Activated naive CD4-positive, alpha-beta T cell treated with anti-CD3 and anti-CD28 coated beads for 36 hours (primary cell): Measurements from ENCODE around the gene TUBGCP3. TPM values are rescaled to one million over a fixed set of nuclear protein-coding genes. Genes with fewer than 3 reads are reported as not detected.

Experiments
- CTCF ChIA-PET: fragments of 350-600 bp; sonication (Branson Sonifier 250); formaldehyde crosslinking; loops from one replicate; lab custom pipeline; 2021; ENCODE audit warnings: antibody characterized with exemption; lab: Charles Lee
- DNase-seq: peaks from one replicate; pipeline ENCODE4 v3.0.0-alpha.2; 2020
- H3K27ac Mint-ChIP-seq: one replicate; pipeline ENCODE4 v1.8.0; 2021; ENCODE audit warnings: mild to moderate bottlenecking, mixed read lengths
- H3K27me3 Mint-ChIP-seq: one replicate; pipeline ENCODE4 v1.8.0; 2021; ENCODE audit warnings: low read depth, mixed read lengths
- H3K36me3 Mint-ChIP-seq: one replicate; pipeline ENCODE4 v1.8.0; 2021; ENCODE audit warnings: low read depth, mixed read lengths
- H3K4me1 Mint-ChIP-seq: one replicate; pipeline ENCODE4 v1.8.0; 2021; ENCODE audit warnings: low read depth, mixed read lengths
- H3K4me3 Mint-ChIP-seq: one replicate; pipeline ENCODE4 v1.8.0; 2021; ENCODE audit warnings: mild to moderate bottlenecking, moderate library complexity, mixed read lengths
- H3K9me3 Mint-ChIP-seq: one replicate; pipeline ENCODE4 v1.8.0; 2021; ENCODE audit warnings: mixed read lengths
- intact Hi-C: fragments of 100-400 bp; cut with micrococcal nuclease; formaldehyde crosslinking; loops from one replicate; pipeline ENCODE4 v1.15.1; 2023
- total RNA-seq, 2 experiments: library from RNA; stranded (reverse); gene quantifications; one replicate each; pipeline ENCODE4 v1.2.3, GENCODE V29; 2021

The TUBGCP3 gene
- total RNA-seq, 2 experiments from 2014 or later: 87.5 to 88.3 TPM

DNA sequence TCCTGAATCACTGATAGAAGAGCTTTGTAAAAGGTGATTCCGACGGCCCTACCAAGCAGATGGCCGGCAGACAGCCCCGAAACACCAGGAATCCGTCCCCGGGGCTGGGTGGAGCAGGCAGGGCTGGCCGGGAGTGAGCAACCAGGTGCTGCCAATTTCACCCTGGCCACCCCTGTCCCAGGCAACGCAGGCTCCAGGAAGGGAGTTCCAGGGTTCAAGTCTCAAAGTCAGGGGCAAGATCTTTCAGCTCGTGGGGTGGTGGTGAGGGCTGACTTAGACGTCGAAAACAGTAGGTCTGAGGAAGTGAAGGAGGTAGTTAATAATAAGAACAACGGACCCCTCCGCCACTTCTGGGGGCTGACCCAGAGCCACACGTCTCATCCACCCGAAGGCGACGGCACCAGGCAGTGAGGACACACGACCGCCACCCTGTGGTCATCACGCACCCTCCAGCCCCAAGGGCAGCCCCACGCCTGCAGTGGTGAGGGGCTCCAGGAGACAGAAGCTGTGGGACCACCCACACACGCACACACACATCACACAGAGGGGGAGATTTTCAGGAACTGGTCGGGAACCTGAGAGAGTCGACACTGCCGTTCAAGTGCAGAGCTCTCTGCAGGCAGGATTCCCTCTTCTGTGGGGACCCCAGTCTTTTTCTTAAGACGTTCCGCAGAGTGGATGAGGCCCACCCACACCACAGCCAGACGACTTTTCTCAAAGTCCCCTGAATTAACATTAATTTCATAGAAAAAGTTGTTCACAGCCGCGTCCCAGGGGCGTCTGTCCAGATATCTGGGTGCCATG, 144.6 kb downstream of the TUBGCP3 start:
- Mint-ChIP-seq H3K4me3 (no peak overlapping the region), H3K27me3 (peaks cover 18% of the 10 kb centered on the region), H3K36me3 (no peaks in the 10 kb centered on the region), H3K27ac (no peak overlapping the region), H3K9me3 (peaks cover 1% of the 10 kb centered on the region), H3K4me1 (no peaks in the 10 kb centered on the region)
- DNase-seq: peak; percentile 30
- intact Hi-C loops: no loop called here
- CTCF ChIA-PET: interaction anchor here (0.8 to 3.1 kb wide), 8 partner anchors 11 to 1988 kb away, joined by 3 to 8 read pairs (median 4); no protein-coding TSS in a partner anchor

GRCh38 chr13:112442483-112443090, 145.4 kb downstream of the TUBGCP3 start:
- Mint-ChIP-seq H3K4me3 (no peak overlapping the region), H3K4me1 (no peaks in the 10 kb centered on the region), H3K27ac (no peak overlapping the region), H3K27me3 (peaks cover 19% of the 10 kb centered on the region), H3K36me3 (no peaks in the 10 kb centered on the region), H3K9me3 (peaks cover 5% of the 10 kb centered on the region)
- intact Hi-C loops: no loop called here
- DNase-seq: no peak
- CTCF ChIA-PET: interaction anchor here (0.7 to 3.1 kb wide), 7 partner anchors 12 to 1015 kb away, joined by 3 to 8 read pairs (median 5); no protein-coding TSS in a partner anchor

DNA sequence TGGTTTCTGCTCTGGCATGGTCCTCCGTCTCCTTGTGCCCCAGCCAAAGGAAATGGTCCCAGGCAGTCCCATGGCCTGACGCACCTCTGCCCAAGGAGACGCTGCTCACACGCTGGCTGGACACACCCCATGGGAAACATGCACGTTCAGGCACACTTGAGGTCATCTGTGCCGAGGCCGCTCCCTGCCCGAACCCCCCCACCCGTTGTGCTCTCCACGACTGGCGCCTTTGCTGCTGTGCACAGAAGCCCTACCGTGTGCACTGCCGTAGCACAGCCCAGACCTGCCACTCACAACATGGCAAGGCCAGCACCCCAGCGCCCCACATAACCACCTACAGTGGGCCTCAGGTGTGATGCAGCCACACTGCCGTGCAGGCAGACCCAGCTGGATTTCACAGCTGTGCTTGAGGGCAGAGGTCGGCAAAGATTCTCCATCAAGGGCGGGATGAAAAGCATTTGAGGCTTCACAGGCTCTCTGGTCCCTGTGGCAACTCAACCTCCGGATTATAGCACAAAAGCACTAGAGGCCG, 146.1 kb downstream of the TUBGCP3 start:
- H3K27me3 Mint-ChIP-seq: peaks cover 19% of the 10 kb centered on the region
- H3K4me3 Mint-ChIP-seq: no peak overlapping the region
- no peak for DNase-seq
- no peak overlapping the region for H3K27ac Mint-ChIP-seq
- H3K36me3 Mint-ChIP-seq: no peaks in the 10 kb centered on the region
- intact Hi-C loops: no loop called here
- CTCF ChIA-PET: interaction anchor here (3.1 kb wide), 1 partner anchor 966 kb away, joined by 8 read pairs; no protein-coding TSS in a partner anchor
- H3K4me1 Mint-ChIP-seq: no peaks in the 10 kb centered on the region
- peaks cover 5% of the 10 kb centered on the region for H3K9me3 Mint-ChIP-seq

GRCh38 chr13:112441226-112441625, 146.7 kb downstream of the TUBGCP3 start:
- intact Hi-C loops: no loop called here
- peaks cover 5% of the 10 kb centered on the region for H3K9me3 Mint-ChIP-seq
- no peak for DNase-seq
- no peaks in the 10 kb centered on the region for H3K4me1 Mint-ChIP-seq
- H3K4me3 Mint-ChIP-seq: no peak overlapping the region
- H3K27me3 Mint-ChIP-seq: peaks cover 19% of the 10 kb centered on the region
- H3K36me3 Mint-ChIP-seq: no peaks in the 10 kb centered on the region
- CTCF ChIA-PET: no interaction called here
- H3K27ac Mint-ChIP-seq: no peak overlapping the region

DNA sequence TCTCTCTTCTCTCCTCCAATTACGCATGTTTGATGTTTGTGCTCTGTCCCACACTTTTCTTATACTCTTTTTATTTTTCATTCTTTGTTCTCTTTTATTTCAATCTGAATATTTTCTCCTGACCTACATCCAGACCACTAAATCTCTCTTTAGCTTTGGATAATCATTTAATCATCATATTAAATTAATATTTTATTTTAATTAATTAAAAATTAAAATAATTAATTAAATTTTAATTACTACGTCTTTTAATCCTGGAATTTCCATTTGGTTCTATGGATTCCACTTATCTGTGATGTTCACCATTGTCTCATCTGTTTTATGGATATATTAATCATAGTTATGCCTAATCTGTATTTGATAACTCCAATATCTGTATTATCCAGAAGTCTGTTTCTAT, 149.4 kb downstream of the TUBGCP3 start:
- intact Hi-C loops: no loop called here
- Mint-ChIP-seq H3K27me3 (peaks cover 14% of the 10 kb centered on the region), H3K4me1 (no peaks in the 10 kb centered on the region), H3K36me3 (no peaks in the 10 kb centered on the region), H3K9me3 (peaks cover 8% of the 10 kb centered on the region), H3K4me3 (no peak overlapping the region), H3K27ac (no peak overlapping the region)
- no peak for DNase-seq
- CTCF ChIA-PET: no interaction called here

GRCh38 chr13:112438094-112438493, 149.9 kb downstream of the TUBGCP3 start:
- H3K4me1 Mint-ChIP-seq: no peaks in the 10 kb centered on the region
- no peak overlapping the region for H3K4me3 Mint-ChIP-seq
- intact Hi-C loops: no loop called here
- H3K9me3 Mint-ChIP-seq: peaks cover 8% of the 10 kb centered on the region
- no peaks in the 10 kb centered on the region for H3K36me3 Mint-ChIP-seq
- no peak overlapping the region for H3K27ac Mint-ChIP-seq
- peaks cover 10% of the 10 kb centered on the region for H3K27me3 Mint-ChIP-seq
- no peak for DNase-seq
- CTCF ChIA-PET: no interaction called here

DNA sequence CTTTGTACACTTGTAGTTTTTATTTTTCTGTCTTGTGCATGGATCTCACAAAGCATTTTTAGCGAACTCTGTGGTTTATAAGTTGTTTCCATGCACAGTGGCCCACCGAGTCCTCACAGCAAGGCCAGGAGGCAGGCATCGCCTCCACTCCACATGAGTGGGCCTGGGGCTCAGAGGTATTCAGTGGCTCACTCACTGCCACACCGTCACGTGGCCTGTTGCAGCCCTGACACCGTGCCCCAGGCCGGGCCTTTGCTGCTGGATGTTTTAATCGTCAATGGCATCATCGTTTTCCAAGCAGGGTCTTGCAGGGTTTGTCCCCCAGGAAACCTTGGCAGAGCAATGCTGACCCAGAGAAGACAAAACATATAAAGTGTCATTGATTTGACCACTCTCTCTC, 152.0 kb downstream of the TUBGCP3 start:
- H3K27me3 Mint-ChIP-seq: peaks cover 8% of the 10 kb centered on the region
- H3K36me3 Mint-ChIP-seq: no peaks in the 10 kb centered on the region
- H3K4me3 Mint-ChIP-seq: no peak overlapping the region
- no peak for DNase-seq
- CTCF ChIA-PET: no interaction called here
- H3K9me3 Mint-ChIP-seq: peaks cover 8% of the 10 kb centered on the region
- no peaks in the 10 kb centered on the region for H3K4me1 Mint-ChIP-seq
- no peak overlapping the region for H3K27ac Mint-ChIP-seq
- intact Hi-C loops: no loop called here

Other genes with a start within 250 kb of the TUBGCP3 start
- not detected for gene SPACA7, start 211.8 kb downstream of the TUBGCP3 start, total RNA-seq
- 10 to 100 TPM; 24.7 to 25.6 TPM for gene ATP11A, start 101.9 kb upstream of the TUBGCP3 start, total RNA-seq